Hematopoietic multipotent progenitor cell treated with erythropoietin and hydrocortisone succinate and interleukin-3 and kit ligand, for 8 days (in vitro differentiated cells): ENCODE results near the gene RBM25.
A peak's percentile ranks its signal among the peaks of the same experiment; 100 is the strongest.
"Not testable (repeated sequence)": the region's sequence is repeated elsewhere in the genome, so short reads cannot be mapped to it uniquely, and the experiment has no call there.

Experiments
- DNase-seq: peaks from one replicate; pipeline ENCODE4 v3.0.0-alpha.2; 2015

Gene RBM25

GRCh38 chr14:73058224-73058921 lies at the start of gene RBM25:
TSS of gene RBM25 (plus strand) at chr14:73058534. CDS start at chr14:73071642, 13,108 bp downstream.
- peak; percentile 99 for DNase-seq

- DNase-seq = not testable (repeated sequence)
Observed at GRCh38 chr14:73011189-73011588, 47.1 kb upstream of the RBM25 start.

GRCh38 chr14:73014105-73014504 lies 44.2 kb upstream of the RBM25 start:
- no peak for DNase-seq

GRCh38 chr14:73015552-73015951 lies 42.8 kb upstream of the RBM25 start:
- DNase-seq = not testable (repeated sequence)

GRCh38 chr14:73016011-73016410 lies 42.3 kb upstream of the RBM25 start:
- DNase-seq = not testable (repeated sequence)

GRCh38 chr14:73022051-73022450 lies 36.3 kb upstream of the RBM25 start:
- DNase-seq = no peak

- DNase-seq = no peak
Observed at GRCh38 chr14:73025544-73025943, 32.8 kb upstream of the RBM25 start.

GRCh38 chr14:73026243-73026844 lies 32.0 kb upstream of the RBM25 start:
- no peak for DNase-seq

GRCh38 chr14:73026845-73027542 lies 31.3 kb upstream of the RBM25 start, which contains the start of gene ZFYVE1:
TSS of gene ZFYVE1 (minus strand) at chr14:73027106. CDS start at chr14:73024508, 2,598 bp downstream.
- DNase-seq = peak; percentile 99

- no peak for DNase-seq
Observed at GRCh38 chr14:73027546-73027945, 30.8 kb upstream of the RBM25 start.

GRCh38 chr14:73027984-73028383 lies 30.4 kb upstream of the RBM25 start:
- DNase-seq = no peak

GRCh38 chr14:73036706-73037450 lies 21.5 kb upstream of the RBM25 start:
- DNase-seq = not testable (repeated sequence)

- no peak for DNase-seq
Observed at GRCh38 chr14:73047808-73048207, 10.5 kb upstream of the RBM25 start.

- no peak for DNase-seq
Observed at GRCh38 chr14:73049428-73049827, 8.9 kb upstream of the RBM25 start.

- no peak for DNase-seq
Observed at GRCh38 chr14:73055251-73055650, 3.1 kb upstream of the RBM25 start.

- DNase-seq = no peak
Observed at GRCh38 chr14:73057944-73058223, 450 bp upstream of the RBM25 start.

GRCh38 chr14:73058922-73059673 lies 764 bp downstream of the RBM25 start:
- peak; percentile 62 for DNase-seq

GRCh38 chr14:73069585-73069984 lies 11.3 kb downstream of the RBM25 start:
- DNase-seq = no peak

GRCh38 chr14:73091044-73091443 lies 32.7 kb downstream of the RBM25 start:
- DNase-seq = no peak

GRCh38 chr14:73097421-73097820 lies 39.1 kb downstream of the RBM25 start:
- DNase-seq = no peak

GRCh38 chr14:73100334-73100733 lies 42.0 kb downstream of the RBM25 start:
- no peak for DNase-seq

GRCh38 chr14:73102806-73103497 lies 44.6 kb downstream of the RBM25 start:
- DNase-seq = no peak
